HFF-Myc (cell line): ENCODE data around the gene SEPTIN1.
"Not testable (repeated sequence)": the region's sequence is repeated elsewhere in the genome, so short reads cannot be mapped to it uniquely, and the experiment has no call there.

Source experiments
- DNase-seq: peaks from one replicate; pipeline ENCODE4 v3.0.0-alpha.2; 2011; ENCODE audit warnings: low read depth; ENCODE audit errors: extremely low read depth
- H3K4me3 ChIP-seq: replicated peaks from 2 replicates; pipeline ENCODE4 v1.5.1; 2011; ENCODE audit warnings: low read depth, mild to moderate bottlenecking, control low read depth, low read length
- CTCF ChIP-seq: IDR thresholded peaks from 2 replicates; pipeline ENCODE4 v1.5.1; 2012; ENCODE audit warnings: mild to moderate bottlenecking, low read depth, low read length, control low read depth; ENCODE audit errors: missing control alignments

SEPTIN1 gene

GRCh38 chr16:30398661-30399434 lies 16.5 kb upstream of the SEPTIN1 start:
- DNase-seq, result no peak
- TF ChIP-seq CTCF, result no peak
- H3K4me3 ChIP-seq, result no peak overlapping the region

DNA sequence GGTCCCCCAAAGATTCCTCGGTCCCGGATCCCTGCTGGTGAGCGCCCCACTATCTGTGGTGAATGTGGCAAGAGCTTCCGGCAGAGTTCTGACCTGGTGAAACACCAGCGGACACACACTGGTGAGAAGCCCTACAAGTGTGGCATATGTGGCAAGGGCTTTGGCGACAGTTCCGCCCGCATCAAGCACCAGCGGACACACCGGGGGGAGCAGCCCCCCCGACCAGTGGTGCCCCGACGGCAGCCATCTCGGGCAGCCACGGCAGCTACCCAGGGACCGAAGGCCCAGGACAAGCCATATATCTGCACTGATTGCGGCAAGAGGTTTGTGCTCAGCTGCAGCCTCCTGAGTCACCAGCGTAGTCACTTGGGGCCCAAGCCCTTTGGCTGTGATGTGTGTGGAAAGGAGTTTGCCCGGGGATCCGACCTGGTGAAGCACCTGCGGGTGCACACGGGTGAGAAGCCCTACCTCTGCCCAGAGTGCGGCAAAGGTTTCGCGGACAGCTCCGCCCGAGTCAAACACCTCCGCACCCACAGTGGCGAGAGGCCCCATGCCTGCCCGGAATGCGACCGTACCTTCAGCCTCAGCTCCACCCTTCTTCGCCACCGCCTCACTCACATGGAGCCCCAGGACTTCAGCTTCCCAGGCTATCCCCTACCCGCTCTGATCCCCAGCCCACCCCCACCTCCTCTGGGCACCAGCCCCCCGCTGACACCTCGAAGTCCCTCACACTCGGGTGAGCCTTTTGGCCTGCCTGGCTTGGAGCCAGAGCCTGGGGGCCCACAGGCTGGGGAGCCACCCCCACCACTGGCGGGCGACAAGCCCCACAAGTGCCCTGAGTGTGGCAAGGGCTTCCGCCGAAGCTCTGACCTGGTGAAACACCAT lies 15.7 kb upstream of the SEPTIN1 start:
- no peak for DNase-seq
- no peak overlapping the region for H3K4me3 ChIP-seq
- TF ChIP-seq CTCF, result no peak

DNA sequence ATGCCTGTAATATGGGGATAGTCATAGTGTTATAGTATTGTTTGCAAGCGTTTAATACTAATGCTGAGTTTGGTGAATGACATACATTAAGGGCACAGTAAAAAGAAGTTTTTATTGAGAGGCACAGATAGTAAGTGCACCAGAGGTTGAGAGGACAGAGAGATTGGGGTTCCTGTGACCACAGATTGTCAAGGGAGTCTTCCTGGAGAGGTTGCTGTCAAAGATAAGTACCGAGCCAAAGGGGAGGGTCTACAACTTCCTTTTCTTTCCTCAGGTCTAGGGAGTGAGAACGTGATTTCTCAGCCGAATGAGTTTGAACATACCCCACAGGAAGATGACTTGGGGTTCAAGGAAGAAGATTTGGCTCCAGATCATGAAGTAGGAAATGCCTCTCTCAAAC lies 14.7 kb upstream of the SEPTIN1 start:
- TF ChIP-seq CTCF, result no peak
- no peak for DNase-seq
- no peak overlapping the region for H3K4me3 ChIP-seq

- peak overlapping the region; percentile 63 for H3K4me3 ChIP-seq
- not testable (repeated sequence) for DNase-seq
Measured at GRCh38 chr16:30396627-30397026, 14.3 kb upstream of the SEPTIN1 start.

DNA sequence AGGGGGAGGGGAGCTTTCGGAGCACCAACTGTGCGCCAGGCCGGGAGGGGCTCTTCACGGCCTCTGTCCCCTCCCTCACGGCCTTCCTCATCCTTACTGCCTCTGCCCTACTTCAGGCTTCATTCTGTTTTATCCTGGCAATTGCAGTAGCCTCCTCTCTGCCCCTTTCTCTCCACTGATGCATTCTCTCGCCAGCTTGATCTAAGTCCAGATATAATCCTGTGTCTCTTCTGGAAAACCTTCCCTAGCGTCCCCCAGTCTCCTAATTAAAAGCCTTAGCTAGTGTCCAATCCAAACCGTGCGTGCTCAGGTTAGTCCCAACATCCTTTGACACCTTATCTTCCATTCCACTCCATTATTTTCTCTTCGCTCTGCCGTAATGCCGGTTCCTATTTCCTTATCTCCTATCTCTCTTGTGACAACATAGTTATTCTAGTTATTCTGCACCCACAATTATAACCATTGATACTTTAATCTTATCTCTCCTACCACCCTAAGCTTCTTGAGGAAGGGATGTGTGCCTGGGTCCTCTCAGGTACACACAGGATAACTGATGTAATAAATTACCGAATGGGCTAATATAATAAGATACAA lies 13.7 kb upstream of the SEPTIN1 start:
- peak overlapping the region; percentile 63 for H3K4me3 ChIP-seq
- no peak for TF ChIP-seq CTCF
- no peak for DNase-seq

DNA sequence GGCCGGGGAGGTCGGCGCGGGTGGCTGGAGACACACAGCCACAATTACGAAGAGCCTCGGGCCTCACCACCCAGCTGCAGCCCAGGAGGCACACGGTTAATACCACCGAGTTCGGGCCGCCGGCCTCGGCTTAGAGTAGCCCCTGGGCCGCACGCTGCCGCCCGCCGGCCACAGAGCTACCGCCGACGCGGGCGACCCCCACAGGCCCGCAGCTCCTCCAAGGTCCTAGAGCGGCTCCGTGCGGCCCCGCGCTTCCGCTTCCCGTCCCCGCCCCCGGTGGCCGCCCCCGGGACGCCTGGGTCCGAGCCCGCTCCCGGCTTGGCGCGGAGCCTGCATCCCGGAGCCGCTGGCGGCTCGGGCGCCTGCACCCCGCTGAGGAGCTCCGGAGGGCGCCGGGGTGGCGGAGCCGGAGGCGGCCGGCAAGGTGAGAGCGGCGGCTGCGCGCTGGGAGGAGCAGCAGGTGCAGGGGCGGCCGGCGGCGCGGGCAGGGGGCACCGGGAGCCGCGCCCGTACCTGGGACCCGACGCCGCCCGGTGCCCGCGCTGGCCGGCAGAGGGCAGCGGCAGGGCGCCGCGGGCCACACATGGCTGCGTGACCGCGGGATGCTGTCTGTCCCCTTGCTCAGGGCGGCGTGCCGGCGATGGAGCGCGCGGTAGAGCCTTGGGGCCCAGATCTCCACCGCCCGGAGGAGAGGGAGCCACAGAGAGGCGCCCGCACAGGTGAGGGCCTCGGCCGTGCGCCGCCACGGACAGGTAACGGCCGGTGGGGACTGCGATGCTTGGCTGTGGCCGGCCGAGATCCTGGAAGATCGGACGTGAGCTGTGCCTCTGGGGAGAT lies 13.0 kb upstream of the SEPTIN1 start, which contains the start of gene ZNF48:
ZNF48 (plus strand) TSS at position 266 of the 837 bp plus-strand sequence; CDS start at position 641, 375 bp downstream.
- DNase-seq, result no peak
- TF ChIP-seq CTCF, result peak; percentile 19
- H3K4me3 ChIP-seq, result peak within 1 kb of the TSS; percentile 63
